K562 (cell line): Measurements from ENCODE around the gene KCND3. TPM values are rescaled to one million over a fixed set of nuclear protein-coding genes. Genes with fewer than 3 reads are reported as not detected.

Experiments
- ATAC-seq: fragments of 200-7000 bp; cut with Tn5 transposase; 3 replicates; pipeline ENCODE4 v1.9.1; 2020; ENCODE audit warnings: moderate library complexity
- BruUV-seq: library from RNA; stranded (reverse); fragments of 400-500 nt; replicated peaks from 2 replicates; lab custom pipeline; 2021; lab: Mats Ljungman, UMichigan
- CTCF ChIA-PET: fragments of 300-600 bp; formaldehyde crosslinking; extraction: SDS; loops from one replicate; lab custom pipeline; 2021; ENCODE audit warnings: low intra/inter-chr PET ratio; lab: Yijun Ruan, JAX
- POLR2A ChIA-PET: fragments of 300-600, 350-650 bp; sonication (Branson Sonifier 250); formaldehyde crosslinking; extraction: SDS; loops from one replicate; lab custom pipeline; 2021; ENCODE audit warnings: antibody characterized with exemption, inconsistent platforms; lab: Yijun Ruan, JAX
- DNase-seq, 4 experiments: peaks; one replicate each; pipeline versions ENCODE4 v3.0.0 to v3.0.0-alpha.2; 2011 to 2018; ENCODE audit warnings: low spot score in 3 of 4, mixed read lengths in 3 of 4; ENCODE audit errors: extremely low read depth in 1 of 4
- FAIRE-seq: peaks from 2 replicates; lab custom pipeline; 2011; peaks lifted over from hg19 to GRCh38; lab: Jason Lieb, UNC
- H2AFZ ChIP-seq: 2 replicates; pipeline ENCODE4 v1.6.0; 2011; ENCODE audit warnings: low read depth, low read length, control low read depth, inconsistent platforms
- H3K27ac ChIP-seq: fragments of 200-600 bp; 3 replicates; pipeline ENCODE4 v1.8.0; 2011; ENCODE audit warnings: low read depth, mild to moderate bottlenecking, control low read depth, inconsistent platforms, low read length, moderate library complexity, mixed read lengths; ENCODE audit errors: extremely low read depth
- H3K27me3 ChIP-seq, 2 experiments: fragments of 300-600 bp in 1 of 2; 2 replicates in 1 of 2; 3 replicates in 1 of 2; pipeline versions ENCODE4 v1.6.0 to v1.8.0; 2011; ENCODE audit warnings: inconsistent platforms in 2 of 2, low read length in 2 of 2, mild to moderate bottlenecking in 1 of 2, mixed read lengths in 1 of 2, moderate library complexity in 1 of 2; ENCODE audit not compliant: control insufficient read depth in 2 of 2, insufficient read depth in 2 of 2
- H3K36me3 ChIP-seq: fragments of 300-600 bp; 3 replicates; pipeline ENCODE4 v1.8.0; 2011; ENCODE audit warnings: mild to moderate bottlenecking, low read length, inconsistent platforms; ENCODE audit not compliant: control insufficient read depth, insufficient read depth
- H3K4me1 ChIP-seq, 2 experiments: fragments of 200-600 bp in 1 of 2; replicated peaks in 1 of 2; 2 replicates in 1 of 2; 3 replicates in 1 of 2; pipeline versions ENCODE4 v1.5.1 to v1.8.0; 2011; ENCODE audit warnings: inconsistent platforms in 2 of 2, low read length in 2 of 2, mild to moderate bottlenecking in 1 of 2, mixed read lengths in 1 of 2, moderate library complexity in 1 of 2; ENCODE audit not compliant: control insufficient read depth in 2 of 2, insufficient read depth in 2 of 2
- H3K4me2 ChIP-seq: 2 replicates; pipeline ENCODE4 v1.6.1; 2011; ENCODE audit warnings: low read length, control low read depth, inconsistent platforms, mixed read lengths; ENCODE audit not compliant: insufficient read depth
- H3K4me3 ChIP-seq: fragments of 200-600 bp; sonication (generic), shearing (Covaris generic); 2 replicates; pipeline ENCODE4 v1.5.1; 2016; ENCODE audit warnings: control low read depth, inconsistent platforms
- H3K79me2 ChIP-seq: fragments of 200-600 bp; 3 replicates; pipeline ENCODE4 v1.8.0; 2011; ENCODE audit warnings: low read length, inconsistent platforms; ENCODE audit not compliant: control insufficient read depth, insufficient read depth
- H3K9ac ChIP-seq, 2 experiments: 2 replicates each; pipeline versions ENCODE4 v1.6.0 to v1.6.1; 2011; ENCODE audit warnings: low read depth in 2 of 2, low read length in 2 of 2, control low read depth in 1 of 2, inconsistent platforms in 1 of 2, mild to moderate bottlenecking in 1 of 2, mixed read lengths in 1 of 2; ENCODE audit not compliant: insufficient read depth in 1 of 2
- H3K9me1 ChIP-seq: one replicate; pipeline ENCODE4 v1.6.0; 2011; ENCODE audit warnings: inconsistent platforms, mild to moderate bottlenecking, low read length, moderate library complexity; ENCODE audit not compliant: control insufficient read depth, insufficient read depth
- H3K9me3 ChIP-seq: replicated peaks from 2 replicates; pipeline ENCODE4 v1.5.1; 2011; ENCODE audit warnings: low read depth, low read length, inconsistent platforms; ENCODE audit not compliant: control insufficient read depth, insufficient read depth
- H4K20me1 ChIP-seq: replicated peaks from 2 replicates; pipeline ENCODE4 v1.6.1; 2011; ENCODE audit warnings: low read length, inconsistent platforms, mixed read lengths; ENCODE audit not compliant: control insufficient read depth, insufficient read depth
- HLTF ChIP-seq: fragments of 450-650 bp; IDR thresholded peaks from 2 replicates; pipeline ENCODE4 v1.6.1; 2016
- HMGN3 ChIP-seq: IDR thresholded peaks from 2 replicates; pipeline ENCODE4 v1.6.1; 2011; ENCODE audit warnings: borderline replicate concordance, low read depth, mild to moderate bottlenecking, mixed read lengths, low read length; ENCODE audit not compliant: insufficient read length; ENCODE audit errors: extremely low read depth
- MECOM ChIP-seq: fragments of 250-450 bp; sonication (Bioruptor Pico); IDR thresholded peaks from 2 replicates; pipeline ENCODE4 v1.8.0; 2022; ENCODE audit warnings: inconsistent platforms
- NR3C1 ChIP-seq: sonication (generic); formaldehyde crosslinking; IDR thresholded peaks from 2 replicates; pipeline ENCODE4 v1.8.1; 2022; ENCODE audit warnings: missing genetic modification reagents
- RFX7 ChIP-seq: fragments of 250-450 bp; sonication (Bioruptor Pico); IDR thresholded peaks from 2 replicates; pipeline ENCODE4 v1.5.1; 2021; ENCODE audit warnings: mild to moderate bottlenecking
- TEAD1 ChIP-seq, 2 experiments: fragments of 450-650 bp in 1 of 2; sonication (generic) in 1 of 2; formaldehyde crosslinking; IDR thresholded peaks; 2 replicates each; pipeline versions ENCODE4 v1.4.0 to v1.8.0; 2020 to 2022; ENCODE audit warnings: mild to moderate bottlenecking in 2 of 2, missing genetic modification reagents in 1 of 2
- ZNF316 ChIP-seq: fragments of 450-650 bp; IDR thresholded peaks from 2 replicates; pipeline ENCODE4 v1.6.1; 2016
- ZNF830 ChIP-seq: fragments of 250-450 bp; sonication (Bioruptor Pico); IDR thresholded peaks from 2 replicates; pipeline ENCODE4 v1.5.0; 2021; ENCODE audit warnings: mild to moderate bottlenecking
- WGBS: fragments of 100-300 bp; shearing (Covaris generic); methylation state at CpG from one replicate; pipeline ENCODE4 v1.1.6; 2016; ENCODE audit warnings: low coverage, mixed read lengths; ENCODE audit not compliant: insufficient coverage; ENCODE audit errors: missing lambda C conversion rate; 5-methylcytosine and 5-hydroxymethylcytosine counted together
- in situ Hi-C: fragments of 300-500 bp; cut with MboI; formaldehyde crosslinking; loops from 4 replicates; pipeline ENCODE4 v1.15.0; 2018; ENCODE audit warnings: inconsistent platforms, mixed read lengths
- intact Hi-C: fragments of 100-400 bp; cut with micrococcal nuclease; formaldehyde crosslinking; loops from 2 replicates; pipeline ENCODE4 v1.14.2; 2022
- polyA plus RNA-seq, 8 experiments: library from polyadenylated mRNA; depleted of rRNA in 4 of 8; stranded (reverse) in 5 of 8; unstranded in 3 of 8; fragments of >200 nt; fragmentation: Nextera tagmentation in 2 of 8; fragmentation: Illumina TruSeq in 1 of 8; extraction: Ambion mirVana in 2 of 8; extraction: Trizol in 1 of 8; gene quantifications; 2 replicates each; pipeline versions ENCODE4 v1.2.1 to v1.2.3, GENCODE V29; 2011 to 2014; ENCODE audit warnings: inconsistent platforms in 1 of 8, missing spikeins in 1 of 8
- total RNA-seq, 7 experiments: library from RNA; depleted of rRNA in 6 of 7; stranded (reverse); fragments of >200 nt in 6 of 7; fragmentation: Illumina TruSeq in 2 of 7; extraction: Trizol in 2 of 7; gene quantifications; 2 replicates each; pipeline versions ENCODE4 v1.2.1 to v1.2.3, GENCODE V29; 2011 to 2021; ENCODE audit warnings: low replicate concordance in 1 of 7

KCND3 gene
- total and polyA plus RNA-seq, 9 of the 15 experiments (the other 6 are each of a cell fraction or from before 2014, with no cell fraction given): not detected

DNA sequence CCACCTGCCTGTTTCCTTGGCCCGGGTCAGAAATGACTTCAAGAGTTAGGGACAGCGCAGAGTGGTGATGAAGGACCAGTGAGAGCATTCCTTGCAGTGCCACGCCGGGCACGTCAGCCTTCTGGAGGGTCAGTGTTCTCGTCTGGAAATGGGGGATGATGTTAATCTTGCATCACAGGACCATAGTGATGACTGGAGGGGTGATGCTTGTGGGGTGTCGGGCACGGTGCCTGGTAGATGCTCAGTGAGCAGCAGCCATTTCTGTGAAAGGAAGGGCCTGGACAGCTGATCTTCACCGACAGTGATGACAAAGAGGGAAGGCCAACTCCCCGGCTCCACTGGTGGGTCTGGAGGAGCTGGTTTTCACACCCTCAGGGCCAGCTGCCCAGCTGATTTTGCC is 177.6 kb downstream of the KCND3 start (continued):
- TF ChIP-seq HMGN3 (no peak), TEAD1 (CRISPR knock-in tag; IDR thresholded peaks at IDR 0.05) (no peak), MECOM (no peak), ZNF830 (CRISPR knock-in tag) (no peak), HLTF (no peak), ZNF316 (no peak), NR3C1 (CRISPR knock-in tag) (no peak)

- intact Hi-C loops: no loop called here
- DNase-seq (no peak), FAIRE-seq (no peak), ATAC-seq (no peak)
- Histone ChIP-seq H3K9me3 (no peaks in the 10 kb centered on the region), H3K27ac (no peak overlapping the region), H3K36me3 (no peaks in the 10 kb centered on the region), H3K4me3 (no peak overlapping the region), H3K9me1 (no peaks in the 10 kb centered on the region), H2AFZ (no peak overlapping the region), H3K4me2 (no peak overlapping the region), H3K79me2 (no peaks in the 10 kb centered on the region), H4K20me1 (no peaks in the 10 kb centered on the region; the same call in none of the 2 replicates), H3K27me3 (peaks cover 46 to 68% of the 10 kb centered on the region in 2 experiments; a peak in 4 of 5 replicates), H3K9ac (no peak overlapping the region), H3K4me1 (no peaks in the 10 kb centered on the region)
- in situ Hi-C loops: no loop called here
- BruUV-seq: no TSS peak
- 0% methylated on average over 2 of the region's 2 CpGs for WGBS
- no peak for TF ChIP-seq RFX7 (CRISPR knock-in tag)
- ChIA-PET POLR2A (no interaction called here), CTCF (no interaction called here)
Measured at GRCh38 chr1:111805251-111805650, 184.2 kb downstream of the KCND3 start.
